HG03135 (cell line): ENCODE measurements around the gene ZDHHC9.

Experiments used
- ATAC-seq: cut with Tn5 transposase; IDR thresholded peaks from one replicate; pipeline ENCODE4 v1.9.1; 2021; ENCODE audit warnings: mild to moderate bottlenecking, moderate library complexity; ENCODE audit not compliant: unreplicated experiment

Gene ZDHHC9

DNA sequence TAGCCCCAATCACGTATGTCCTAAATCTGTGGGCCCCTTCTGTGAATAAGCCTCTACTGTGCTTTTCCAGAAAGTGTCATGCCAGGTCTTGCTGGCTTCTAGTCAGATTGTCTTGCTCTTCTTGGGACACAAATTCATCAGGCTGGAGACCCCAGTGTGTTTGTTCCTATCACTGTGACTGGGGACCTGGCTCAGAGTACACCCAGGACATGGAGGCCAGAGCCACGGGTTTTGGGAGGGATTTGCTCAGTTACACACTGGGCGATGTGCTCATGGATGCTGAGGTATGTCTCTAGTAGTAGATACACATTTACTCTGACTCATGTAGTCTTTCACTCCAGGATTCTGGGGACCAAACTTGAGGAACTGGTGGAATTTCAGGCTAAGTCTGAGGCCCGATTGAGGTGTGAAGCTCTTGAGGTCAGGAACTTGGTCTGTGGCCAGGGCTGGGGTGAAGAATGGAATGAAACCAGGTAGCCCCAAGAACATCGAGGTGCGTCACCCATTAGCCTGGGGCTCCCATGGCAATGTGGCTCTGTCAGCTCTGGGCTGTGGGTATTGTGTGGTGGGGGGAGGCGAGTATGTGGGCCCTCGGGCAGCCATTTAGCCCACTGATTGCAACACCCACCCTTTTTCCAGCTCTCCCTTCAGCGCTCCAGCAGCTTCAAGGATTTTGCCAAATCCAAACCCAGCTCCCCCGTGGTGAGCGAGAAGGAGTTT, 56.2 kb downstream of the ZDHHC9 start:
- ATAC-seq = no peak

DNA sequence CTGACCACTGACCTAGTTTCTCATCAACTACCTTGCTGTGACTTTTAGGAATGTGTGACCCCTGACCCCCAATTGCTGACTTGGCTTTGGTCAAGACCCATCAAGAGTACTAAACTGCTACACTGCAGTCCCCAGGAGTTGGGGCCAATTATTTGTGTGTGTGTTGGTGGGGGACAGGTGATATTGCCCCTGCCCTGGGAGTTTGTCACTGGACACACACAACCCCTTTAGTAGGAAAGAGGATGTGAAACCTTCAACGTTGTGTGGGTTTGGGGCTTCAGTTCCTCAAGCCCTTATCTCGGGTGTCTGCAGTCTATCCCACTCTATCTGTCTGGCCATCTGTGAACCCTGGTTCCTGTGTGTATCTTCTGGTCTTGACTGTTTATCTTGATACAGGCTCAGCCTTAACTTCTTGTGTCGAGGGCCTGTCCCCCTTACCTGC, 57.5 kb downstream of the ZDHHC9 start:
- ATAC-seq = peak; percentile 76

DNA sequence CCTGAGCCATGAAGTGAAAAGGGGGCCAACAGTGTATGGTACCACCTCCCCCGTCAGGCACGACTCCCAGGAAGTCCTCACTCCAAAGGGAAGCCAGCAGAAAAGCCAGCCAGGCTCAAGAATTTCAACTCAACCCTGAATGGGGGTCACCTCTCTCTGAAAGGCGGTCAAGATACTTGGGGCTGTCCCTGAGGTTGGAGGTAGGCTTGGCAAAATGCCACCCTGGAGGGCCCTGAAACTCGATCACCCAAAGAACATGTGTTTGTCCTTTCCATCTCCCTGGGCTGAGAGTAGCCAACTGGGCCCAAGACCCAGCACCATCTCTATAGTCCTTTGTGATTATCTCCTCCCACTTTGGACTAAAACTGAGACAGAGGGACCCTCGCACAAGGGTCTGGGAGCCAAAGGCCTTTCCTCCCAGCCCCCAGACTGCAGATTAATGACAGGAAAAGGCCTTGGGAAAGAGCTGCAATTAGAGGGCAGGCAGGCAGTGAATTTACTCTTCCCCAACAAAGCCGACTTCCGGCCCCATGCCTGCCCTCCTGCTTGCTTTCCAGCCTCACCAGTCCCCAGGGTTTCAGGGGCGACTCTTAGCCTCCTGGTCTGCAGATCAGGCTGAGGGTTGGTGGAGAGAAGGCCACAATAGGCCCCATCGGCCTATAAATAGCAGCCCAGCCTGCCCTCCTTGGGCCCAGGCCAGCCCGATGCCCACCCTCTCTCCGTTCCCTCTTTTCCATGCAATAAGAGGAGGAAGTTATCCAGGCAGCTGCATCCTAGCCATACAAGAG, 58.3 kb downstream of the ZDHHC9 start:
- no peak for ATAC-seq

DNA sequence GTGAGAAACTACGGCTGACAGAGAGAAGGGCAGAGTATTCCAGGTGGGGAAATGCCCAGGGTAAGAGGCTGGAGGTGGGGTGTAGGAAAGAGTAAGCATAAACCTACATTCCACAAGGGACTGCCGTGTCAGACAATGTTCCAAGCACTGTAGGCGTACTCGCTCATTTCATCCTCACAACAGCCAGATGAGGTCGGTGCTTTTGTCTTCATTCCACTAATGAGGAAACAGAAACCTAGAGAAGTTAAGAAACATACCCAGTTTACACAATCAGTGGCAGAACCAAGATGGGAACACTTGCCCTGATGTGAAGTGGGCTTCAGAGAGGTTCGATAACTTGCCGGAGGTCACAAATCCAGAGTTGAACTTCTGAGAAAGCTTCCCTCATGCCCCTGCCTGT, 59.3 kb downstream of the ZDHHC9 start:
- no peak for ATAC-seq

DNA sequence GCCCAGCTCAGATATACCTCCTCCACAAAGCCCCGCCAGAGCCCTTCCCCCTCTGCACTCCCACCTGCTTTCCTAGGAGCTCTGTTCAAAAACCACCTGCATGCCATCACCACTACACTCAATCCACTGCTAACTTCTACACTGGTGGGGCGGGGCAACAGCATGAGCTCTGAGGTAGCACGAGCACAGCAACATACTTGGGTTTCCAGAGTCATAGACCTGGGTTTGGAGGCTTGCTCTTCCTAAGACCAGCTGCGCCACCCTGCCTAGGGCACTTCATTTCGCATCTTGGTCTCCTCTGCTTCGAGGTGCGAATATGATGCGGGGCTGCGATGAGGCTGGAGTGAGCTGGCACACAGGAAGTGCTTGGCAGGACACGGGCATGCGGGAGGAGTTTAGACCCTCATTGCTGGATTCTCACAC, 60.4 kb downstream of the ZDHHC9 start:
- no peak for ATAC-seq

DNA sequence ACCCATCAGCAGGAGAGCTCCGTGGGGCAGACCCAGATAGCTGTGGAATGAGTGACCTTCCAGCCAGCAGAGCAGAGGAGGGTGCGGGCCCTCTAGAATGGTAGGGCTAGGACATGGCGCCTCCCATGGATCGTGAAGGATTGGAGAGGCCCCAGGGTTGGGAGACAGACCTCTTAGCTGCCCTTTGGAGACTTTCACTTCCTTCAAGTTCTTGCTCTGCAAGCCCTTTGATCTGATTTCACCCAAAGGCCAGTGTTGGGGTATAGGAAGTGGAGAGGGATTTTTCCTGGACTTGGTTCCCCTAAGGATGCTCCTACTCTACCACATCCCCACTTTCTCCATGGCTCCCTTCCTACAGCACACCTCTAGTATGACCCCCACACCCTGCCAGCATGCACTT, 61.0 kb downstream of the ZDHHC9 start:
- no peak for ATAC-seq

DNA sequence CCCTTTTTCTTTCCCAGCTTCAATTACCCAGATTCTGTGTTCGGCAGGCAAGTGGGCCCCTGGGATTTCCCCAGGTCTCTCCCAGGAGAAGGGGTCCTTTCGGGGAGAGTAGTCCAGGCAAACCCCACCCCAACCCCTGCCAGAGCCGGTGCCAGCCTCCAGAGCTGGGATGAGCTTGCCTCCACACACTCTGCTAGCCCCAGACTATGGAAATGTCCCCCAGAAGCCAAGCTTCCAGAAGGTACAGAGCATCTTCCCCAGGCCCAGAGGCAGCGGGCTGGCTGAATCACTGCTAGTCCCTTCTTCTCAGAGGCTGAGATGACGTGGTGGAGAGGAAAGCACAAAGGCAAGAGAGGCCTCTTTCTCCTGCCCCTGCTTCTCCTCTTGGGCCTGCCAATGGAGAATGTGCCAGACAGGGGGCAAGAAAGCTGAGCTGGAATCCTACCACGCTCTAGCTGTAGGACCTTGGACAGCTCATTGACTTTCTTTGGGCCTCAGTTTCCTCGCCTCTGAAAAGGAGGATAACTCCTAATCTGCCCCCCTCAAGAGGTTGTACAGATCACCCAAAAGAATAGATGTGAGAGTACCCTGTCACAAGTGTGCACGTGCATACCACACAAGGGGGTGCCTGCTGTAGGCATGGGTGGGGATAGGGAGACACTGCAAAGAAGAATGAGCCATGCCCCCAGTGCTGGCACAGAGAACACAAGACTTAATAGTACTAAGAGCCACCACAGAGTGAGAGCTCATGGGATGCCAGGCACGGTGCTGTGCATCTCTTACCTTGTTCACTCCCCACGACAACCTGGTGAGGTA, 61.8 kb downstream of the ZDHHC9 start:
- ATAC-seq = no peak

DNA sequence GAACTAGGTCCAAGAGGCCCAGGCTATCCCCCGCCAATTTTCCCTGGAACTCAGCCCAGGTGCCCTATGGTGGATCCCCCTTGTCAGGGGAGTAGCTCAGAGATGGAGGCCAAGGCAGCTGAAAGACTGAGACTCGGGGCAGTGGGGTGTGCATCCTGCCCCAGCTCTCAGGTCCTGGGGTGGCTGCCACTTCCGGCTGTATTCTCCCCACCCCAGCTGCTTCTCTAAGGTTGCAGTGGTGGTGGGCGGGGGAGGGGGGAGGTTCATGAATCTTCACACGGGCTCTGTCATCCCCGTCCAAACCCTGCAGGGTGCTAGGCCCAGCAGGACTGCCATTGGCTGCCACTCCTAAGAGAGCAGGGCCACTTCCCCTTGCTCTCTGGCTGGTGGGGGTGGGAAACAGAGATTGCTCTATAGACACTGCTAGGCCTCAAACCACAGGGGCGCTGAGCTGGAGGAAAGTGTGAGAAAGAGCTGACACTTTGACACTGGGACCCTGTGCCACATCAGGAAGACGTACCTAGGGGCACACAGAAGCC, 62.5 kb downstream of the ZDHHC9 start:
- ATAC-seq = peak; percentile 69

DNA sequence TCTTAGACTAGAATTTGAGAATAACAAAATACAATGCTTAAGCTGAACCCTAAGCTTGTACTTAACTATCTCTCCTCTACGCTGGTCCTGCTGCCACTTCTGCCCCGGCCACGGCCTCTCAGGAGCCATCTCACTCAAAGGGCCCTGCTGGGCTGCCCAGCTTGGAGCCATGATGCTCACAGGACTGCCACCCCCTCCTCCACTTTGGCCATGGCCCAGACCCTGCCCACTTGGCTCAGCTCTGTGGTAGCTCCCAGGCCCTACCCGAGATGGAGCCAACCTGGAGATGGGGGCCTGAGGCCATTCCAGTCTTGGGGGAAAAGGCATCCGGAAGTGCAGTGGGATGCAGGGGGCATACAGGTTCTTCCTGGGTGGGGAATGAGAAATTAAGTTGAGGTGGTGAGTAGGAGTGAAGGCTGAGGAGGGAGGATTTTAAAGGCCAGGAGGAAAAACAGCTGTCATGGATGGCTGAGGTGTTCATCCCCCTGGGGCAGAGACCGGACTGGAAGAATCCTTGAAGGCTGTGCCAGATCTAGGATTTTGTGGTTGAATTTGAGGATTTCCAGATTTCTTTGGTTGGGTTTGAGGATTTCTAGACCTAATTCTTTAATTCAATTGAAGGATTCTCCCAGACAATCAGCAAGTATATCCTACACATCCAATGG, 63.1 kb downstream of the ZDHHC9 start:
- ATAC-seq = no peak

DNA sequence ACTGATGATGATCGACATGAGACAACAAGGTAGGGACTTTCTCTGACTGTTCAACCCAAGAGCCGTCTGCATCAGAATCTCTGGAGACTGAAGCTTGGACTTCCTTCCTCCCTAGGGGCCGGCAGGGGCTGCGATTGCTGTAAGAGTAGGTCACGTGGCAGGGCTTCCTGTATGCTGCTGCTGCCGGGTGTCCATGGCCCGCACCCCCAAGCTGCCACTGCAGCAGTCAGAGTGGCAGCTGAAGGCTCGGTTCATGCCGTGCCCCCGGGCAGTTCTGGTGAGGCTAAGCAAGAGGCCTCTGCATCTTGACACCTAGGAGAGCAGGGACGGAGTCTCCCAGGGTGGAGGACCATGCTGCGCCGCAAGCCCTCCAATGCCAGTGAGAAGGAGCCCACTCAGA, 63.9 kb downstream of the ZDHHC9 start, which contains the start of gene SASH3:
TSS of gene SASH3 (plus strand) at position 203 of the 400 bp plus-strand sequence. CDS start at position 352, 149 bp downstream.
- peak; percentile 25 for ATAC-seq

DNA sequence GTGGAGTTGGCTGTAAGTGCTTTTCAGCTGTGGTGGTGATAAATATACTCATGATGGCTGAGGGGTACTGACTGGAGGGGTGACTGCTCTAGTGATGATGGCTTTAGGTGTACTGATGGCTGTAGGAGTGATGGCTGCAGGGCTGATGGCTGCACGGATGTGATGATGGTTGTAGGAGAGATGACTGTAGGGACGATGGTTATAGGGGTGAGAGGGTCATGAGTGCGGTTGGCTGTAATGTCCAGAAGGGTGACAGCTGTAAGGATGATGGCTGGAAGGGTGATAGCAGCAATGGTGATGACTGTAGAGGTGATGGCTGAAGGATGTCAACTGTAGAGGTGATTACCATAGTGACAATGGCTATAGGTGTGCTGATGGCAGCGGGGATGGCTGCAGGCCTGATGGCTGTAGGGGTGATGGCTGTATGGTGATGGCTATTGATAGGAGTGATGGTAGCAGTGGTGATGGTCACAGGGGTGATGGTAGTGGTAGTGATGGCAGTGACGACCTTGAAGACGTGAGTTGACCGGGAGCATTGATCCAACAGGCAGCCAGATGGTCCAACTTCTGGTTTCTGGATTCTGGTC, 64.5 kb downstream of the ZDHHC9 start:
- no peak for ATAC-seq

DNA sequence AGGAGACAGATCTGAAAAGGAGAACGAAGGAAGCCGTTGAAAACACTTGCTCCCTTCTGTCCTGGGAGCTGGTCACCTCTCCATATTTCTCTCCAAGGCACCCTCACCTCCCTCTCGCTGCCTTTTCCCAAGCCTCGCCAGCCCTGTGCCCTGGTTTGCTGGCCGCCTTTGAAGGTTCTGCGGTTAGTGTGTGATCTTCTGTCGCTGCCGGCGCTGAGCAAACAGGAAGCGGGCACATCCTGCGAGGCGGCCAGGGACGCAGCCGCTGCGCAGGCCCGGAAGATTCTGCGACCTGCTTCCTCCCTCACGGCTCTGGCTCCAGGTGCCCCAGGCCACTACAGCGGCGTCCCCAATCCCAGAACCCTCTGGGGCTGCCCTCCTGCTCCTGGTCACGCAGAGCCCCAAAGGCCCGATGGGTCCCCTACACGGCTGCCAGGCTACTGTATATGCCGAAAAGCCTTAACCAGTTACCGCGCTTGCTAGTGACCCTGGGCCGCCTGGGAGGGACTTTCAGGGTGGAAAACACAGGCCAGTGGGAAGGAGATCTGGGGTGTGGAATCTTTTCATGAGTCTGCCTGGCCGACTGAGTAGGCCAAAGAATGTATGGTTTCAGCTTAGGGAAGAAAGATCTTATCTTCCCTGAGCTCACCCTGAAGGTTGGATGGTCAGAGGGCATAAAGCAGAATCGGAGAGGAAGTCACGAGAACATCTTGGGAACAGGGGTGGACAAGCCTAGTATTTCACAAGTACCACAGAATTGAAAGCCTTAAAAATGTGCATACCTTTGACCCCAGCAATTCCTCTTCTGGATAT, 66.3 kb downstream of the ZDHHC9 start:
- ATAC-seq = peak; percentile 18

DNA sequence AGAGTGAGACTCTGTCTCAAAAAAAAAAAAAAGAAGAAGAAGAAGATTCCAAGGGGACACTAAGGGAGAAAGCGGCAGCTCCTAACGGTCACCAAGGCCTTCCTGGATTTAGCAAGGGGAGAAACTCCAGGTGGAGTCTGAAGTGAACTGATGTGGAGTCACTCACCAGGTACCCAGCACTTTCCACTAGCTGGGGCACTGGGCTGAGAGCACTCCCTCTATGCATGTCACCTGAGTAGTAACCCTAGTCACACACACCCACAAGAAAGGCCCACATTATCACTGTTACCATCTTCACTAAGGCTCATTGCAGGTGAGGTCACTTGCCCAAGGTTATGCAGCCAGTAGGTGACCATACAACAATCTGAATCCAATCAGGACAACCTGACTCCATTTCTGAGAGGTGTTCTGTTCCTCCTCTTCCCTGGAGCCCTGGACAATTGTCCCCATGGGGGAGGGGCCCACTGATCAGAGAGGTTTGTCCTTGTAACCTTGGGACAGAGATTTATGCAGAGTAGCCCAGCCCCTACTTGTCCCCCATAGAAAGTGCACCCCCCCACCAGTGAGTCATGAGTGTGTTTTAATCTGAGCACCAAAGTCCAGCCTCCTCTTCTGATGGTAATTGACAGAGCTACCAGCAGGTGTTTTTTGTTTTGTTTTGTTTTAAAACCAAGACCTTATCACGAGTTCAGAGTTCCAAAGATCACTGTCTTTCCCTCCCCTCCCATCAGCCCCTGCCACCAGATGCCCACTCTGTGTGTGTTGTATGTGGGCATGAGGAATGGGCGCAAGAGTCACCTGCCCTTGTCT, 69.8 kb downstream of the ZDHHC9 start:
- ATAC-seq = no peak

DNA sequence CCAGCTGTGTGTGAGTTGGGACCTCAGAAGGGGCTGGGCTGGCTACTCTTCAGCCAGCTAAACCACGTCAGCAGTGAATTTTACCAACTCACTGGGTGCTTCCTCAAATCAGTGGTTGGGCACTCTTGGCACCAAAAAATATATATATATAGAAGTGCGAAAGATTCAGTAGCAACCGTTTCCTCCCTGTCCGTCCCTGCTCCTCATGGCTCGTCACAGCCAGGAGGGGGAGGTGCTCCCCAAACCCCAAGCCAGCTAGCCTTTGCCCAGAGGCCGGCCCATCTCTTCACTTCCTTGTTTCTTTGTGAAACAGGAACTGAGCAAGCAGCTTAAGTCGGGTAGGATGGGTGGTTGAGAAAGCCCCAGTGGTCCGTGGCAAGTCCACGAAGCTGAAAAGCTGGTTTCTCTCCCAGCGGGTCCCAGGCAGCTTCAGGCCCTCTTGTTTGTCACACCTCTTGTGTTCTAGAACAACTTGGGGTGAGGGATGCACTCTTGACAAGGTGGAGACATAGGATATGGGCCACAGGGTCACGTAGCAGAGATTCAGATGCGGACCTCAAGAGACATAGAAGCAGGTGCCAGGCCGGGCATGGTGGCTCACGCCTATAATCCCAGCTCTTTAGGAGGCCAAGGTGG, 70.8 kb downstream of the ZDHHC9 start:
- ATAC-seq = peak; percentile 71

DNA sequence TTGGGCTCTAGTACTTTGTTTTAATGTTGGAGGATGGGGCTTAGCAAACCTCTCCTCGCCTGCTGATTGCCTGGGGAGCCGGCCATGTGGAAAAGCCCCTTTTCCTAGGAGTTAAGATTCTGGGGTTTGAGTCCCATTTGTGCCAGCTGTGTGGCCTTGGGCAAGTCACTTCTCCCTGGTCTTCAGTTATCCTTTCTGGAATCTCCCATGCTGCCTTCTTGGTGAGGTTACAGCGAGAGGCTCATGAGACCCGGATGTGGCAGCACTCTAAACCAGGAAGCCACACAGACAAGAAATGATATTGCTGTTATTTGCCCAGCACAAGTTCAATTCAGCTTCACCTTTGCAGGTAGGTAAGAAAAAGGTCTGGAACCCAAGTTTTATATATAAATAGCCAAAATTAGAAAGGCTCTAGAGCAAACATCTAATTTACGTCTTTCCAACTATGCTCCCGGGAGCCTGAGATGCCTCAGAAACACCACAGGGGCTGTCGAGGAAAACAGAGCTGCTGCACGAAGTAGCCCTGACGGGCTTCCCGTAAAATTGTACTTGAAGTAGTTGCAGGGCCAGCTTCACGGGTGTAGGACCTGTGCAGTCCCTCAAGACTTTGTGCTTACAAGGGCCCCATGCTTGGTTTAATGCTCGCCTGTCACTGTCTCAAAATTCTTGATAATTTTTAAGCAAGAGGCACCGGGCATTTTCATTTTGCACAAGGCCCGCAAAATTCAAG, 72.3 kb downstream of the ZDHHC9 start:
- no peak for ATAC-seq

DNA sequence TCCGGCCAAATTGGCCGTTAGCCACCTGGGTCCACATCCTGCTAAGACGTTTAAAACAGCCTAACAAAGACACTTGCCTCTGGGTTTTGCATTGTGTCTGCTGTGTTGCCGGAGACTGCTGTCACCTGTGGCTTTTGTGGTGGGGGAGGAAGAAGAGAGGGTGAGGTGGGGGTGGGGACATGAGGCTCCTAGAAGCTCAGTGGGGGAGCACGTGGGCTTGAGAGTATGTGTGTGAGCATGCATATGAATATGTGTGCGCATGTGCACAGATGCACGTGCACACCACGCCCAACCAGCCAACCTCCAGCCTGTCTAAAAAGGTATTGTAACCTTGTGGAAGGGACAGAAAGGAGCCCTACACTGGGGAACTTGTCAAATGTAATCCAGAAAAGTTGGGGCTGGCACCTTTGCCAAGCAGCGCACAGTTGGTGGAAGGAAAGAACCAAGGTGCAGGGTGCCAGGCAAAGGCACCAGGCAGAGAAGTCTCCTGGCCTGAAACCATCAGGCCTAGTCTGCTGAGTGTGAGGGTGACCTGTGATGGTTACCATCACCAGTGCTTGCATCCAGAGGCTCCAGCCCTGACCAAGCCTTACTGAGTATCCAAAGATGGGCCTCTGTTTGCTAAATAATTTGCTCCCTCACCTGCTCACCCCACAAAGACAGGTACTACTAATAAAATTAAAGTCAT, 74.1 kb downstream of the ZDHHC9 start:
- peak; percentile 43 for ATAC-seq
